HepG2 (cell line): ENCODE results near the gene ELF1. TPM values are rescaled to one million over a fixed set of nuclear protein-coding genes. Genes with fewer than 3 reads are reported as not detected.
A peak's percentile ranks its signal among the peaks of the same experiment; 100 is the strongest.

Source experiments
- ATAC-seq: fragments of 200-7000 bp; cut with Tn5 transposase; 3 replicates; pipeline ENCODE4 v1.9.1; 2020; ENCODE audit warnings: mild to moderate bottlenecking, moderate library complexity
- BruUV-seq: library from RNA; stranded (reverse); fragments of 400-500 nt; replicated peaks from 2 replicates; lab custom pipeline; 2021; lab: Mats Ljungman, UMichigan
- CTCF ChIA-PET: fragments of 300-600 bp; formaldehyde crosslinking; extraction: SDS; loops from one replicate; lab custom pipeline; 2021; ENCODE audit warnings: low total read pairs, inconsistent platforms, low intra/inter-chr PET ratio; lab: Yijun Ruan, JAX
- POLR2A ChIA-PET: fragments of 350-600 bp; sonication (Branson Sonifier 250); formaldehyde crosslinking; loops from one replicate; lab custom pipeline; 2020; ENCODE audit warnings: antibody characterized with exemption, inconsistent platforms; lab: Yijun Ruan, JAX
- DNase-seq: peaks from one replicate; pipeline ENCODE4 v3.0.0-alpha.2; 2015; ENCODE audit warnings: low spot score
- FAIRE-seq: peaks from 3 replicates; lab custom pipeline; 2011; peaks lifted over from hg19 to GRCh38; lab: Jason Lieb, UNC
- H2AFZ ChIP-seq: one replicate; pipeline ENCODE4 v1.6.1; 2011; ENCODE audit warnings: low read length, inconsistent platforms
- H3K27ac ChIP-seq: fragments of 300-600 bp; 3 replicates; pipeline ENCODE4 v1.8.0; 2011; ENCODE audit warnings: mixed run types, mild to moderate bottlenecking, mixed read lengths, low read length, inconsistent platforms; ENCODE audit not compliant: insufficient read depth; ENCODE audit errors: extremely low read length
- H3K27me3 ChIP-seq, 2 experiments: fragments of 200-600 bp in 1 of 2; 2 replicates in 1 of 2; 3 replicates in 1 of 2; pipeline versions ENCODE4 v1.6.0 to v1.8.0; 2011; ENCODE audit warnings: low read length in 2 of 2, mild to moderate bottlenecking in 2 of 2, moderate library complexity in 2 of 2, inconsistent platforms in 1 of 2; ENCODE audit not compliant: insufficient read depth in 2 of 2, control insufficient read depth in 1 of 2
- H3K36me3 ChIP-seq, 2 experiments: fragments of 200-600 bp in 1 of 2; replicated peaks in 1 of 2; 2 replicates in 1 of 2; 3 replicates in 1 of 2; pipeline versions ENCODE4 v1.5.1 to v1.8.0; 2011; ENCODE audit warnings: low read length in 2 of 2, inconsistent platforms in 1 of 2; ENCODE audit not compliant: insufficient read depth in 2 of 2, control insufficient read depth in 1 of 2
- H3K4me1 ChIP-seq: 2 replicates; pipeline ENCODE4 v1.5.1; 2012; ENCODE audit warnings: low read length, inconsistent platforms; ENCODE audit not compliant: insufficient read depth
- H3K4me2 ChIP-seq: 2 replicates; pipeline ENCODE4 v1.6.0; 2011; ENCODE audit warnings: low read depth, low read length, inconsistent platforms
- H3K4me3 ChIP-seq, 3 experiments: fragments of 200-600 bp in 1 of 3; sonication (generic), shearing (Covaris generic) in 1 of 3; replicated peaks in 1 of 3; 2 replicates each; pipeline ENCODE4 v1.5.1; 2011 to 2016; ENCODE audit warnings: low read length in 3 of 3, inconsistent platforms in 2 of 3, low read depth in 2 of 3, mild to moderate bottlenecking in 2 of 3, control low read depth in 1 of 3, mixed read lengths in 1 of 3; ENCODE audit not compliant: insufficient read depth in 1 of 3
- H3K79me2 ChIP-seq: one replicate; pipeline ENCODE4 v1.6.1; 2011; ENCODE audit warnings: low read length, inconsistent platforms; ENCODE audit not compliant: insufficient read depth
- H3K9ac ChIP-seq: 2 replicates; pipeline ENCODE4 v1.6.0; 2011; ENCODE audit warnings: mild to moderate bottlenecking, low read depth, low read length, inconsistent platforms; ENCODE audit not compliant: insufficient read depth
- H3K9me3 ChIP-seq: 2 replicates; pipeline ENCODE4 v1.5.1; 2012; ENCODE audit warnings: mild to moderate bottlenecking, low read length
- H4K20me1 ChIP-seq: 2 replicates; pipeline ENCODE4 v1.6.0; 2011; ENCODE audit warnings: inconsistent platforms, mild to moderate bottlenecking, low read length, moderate library complexity; ENCODE audit not compliant: insufficient read depth
- JUND ChIP-seq: sonication (generic); formaldehyde crosslinking; IDR thresholded peaks from 2 replicates; pipeline ENCODE4 v1.8.0; 2022; ENCODE audit warnings: mild to moderate bottlenecking, missing genetic modification reagents
- USF2 ChIP-seq, 2 experiments: sonication (generic) in 1 of 2; formaldehyde crosslinking in 1 of 2; IDR thresholded peaks; 2 replicates each; pipeline versions ENCODE4 v1.5.1 to v1.6.1; 2011 to 2020; ENCODE audit warnings: borderline replicate concordance in 1 of 2, low read depth in 1 of 2, low read length in 1 of 2, mild to moderate bottlenecking in 1 of 2, missing genetic modification reagents in 1 of 2, moderate library complexity in 1 of 2
- ZBTB4 ChIP-seq: sonication (generic); formaldehyde crosslinking; IDR thresholded peaks from 2 replicates; pipeline ENCODE4 v1.4.0; 2020; ENCODE audit warnings: missing genetic modification reagents, mild to moderate bottlenecking, borderline replicate concordance
- ZC3H4 ChIP-seq: sonication (generic); formaldehyde crosslinking; IDR thresholded peaks from 2 replicates; pipeline ENCODE4 v1.4.0; 2020; ENCODE audit warnings: missing genetic modification reagents, borderline replicate concordance
- ZHX1 ChIP-seq: sonication (generic); formaldehyde crosslinking; IDR thresholded peaks from 2 replicates; pipeline ENCODE4 v1.8.1; 2022; ENCODE audit warnings: low read depth, mild to moderate bottlenecking, missing genetic modification reagents
- ZNF17 ChIP-seq: sonication (generic); formaldehyde crosslinking; IDR thresholded peaks from 2 replicates; pipeline ENCODE4 v1.5.0; 2020; ENCODE audit warnings: mild to moderate bottlenecking, missing genetic modification reagents
- ZNF253 ChIP-seq: sonication (generic); formaldehyde crosslinking; IDR thresholded peaks from 2 replicates; pipeline ENCODE4 v1.8.0; 2022; ENCODE audit warnings: mild to moderate bottlenecking, missing genetic modification reagents, borderline replicate concordance
- ZNF263 ChIP-seq: sonication (generic); formaldehyde crosslinking; IDR thresholded peaks from 2 replicates; pipeline ENCODE4 v1.4.0; 2020; ENCODE audit warnings: missing genetic modification reagents
- ZNF513 ChIP-seq: sonication (generic); formaldehyde crosslinking; conservative IDR thresholded peaks from 2 replicates; pipeline ENCODE4 v1.5.0; 2020; ENCODE audit warnings: missing genetic modification reagents
- ZNF770 ChIP-seq: sonication (generic); formaldehyde crosslinking; IDR thresholded peaks from 2 replicates; pipeline ENCODE4 v1.5.0; 2020; ENCODE audit warnings: mild to moderate bottlenecking, missing genetic modification reagents
- ZNF782 ChIP-seq: sonication (generic); formaldehyde crosslinking; IDR thresholded peaks from 2 replicates; pipeline ENCODE4 v1.4.0; 2020; ENCODE audit warnings: missing genetic modification reagents, mild to moderate bottlenecking, borderline replicate concordance
- WGBS: methylation state at CpG from one replicate; pipeline ENCODE4 v1.1.6; 2017; ENCODE audit warnings: low lambda C conversion rate; 5-methylcytosine and 5-hydroxymethylcytosine counted together
- in situ Hi-C: cut with HindIII; loops from 2 replicates; pipeline ENCODE4 v1.10.0; 2017; ENCODE audit warnings: low pct_unique_long_range_greater_than_20kb; ENCODE audit not compliant: extremely low pct_ligation_motif_present
- intact Hi-C: fragments of 100-400 bp; cut with micrococcal nuclease; formaldehyde crosslinking; loops from one replicate; pipeline ENCODE4 v1.10.0; 2022; ENCODE audit not compliant: unreplicated experiment
- polyA plus RNA-seq, 8 experiments: library from polyadenylated mRNA; depleted of rRNA in 3 of 8; stranded (reverse) in 7 of 8; unstranded in 1 of 8; fragments of >200 nt; fragmentation: Illumina TruSeq in 4 of 8; extraction: Trizol in 4 of 8; gene quantifications; 2 replicates each; pipeline versions ENCODE4 v1.2.1 to v1.2.3, GENCODE V29; 2011 to 2016; ENCODE audit warnings: low read depth in 4 of 8, missing spikeins in 1 of 8, mixed read lengths in 1 of 8; ENCODE audit not compliant: insufficient read depth in 1 of 8
- total RNA-seq, 5 experiments: library from RNA; depleted of rRNA; stranded (reverse); fragments of >200 nt; fragmentation: Illumina TruSeq; extraction: Trizol; gene quantifications; 2 replicates each; pipeline ENCODE4 v1.2.3, GENCODE V29; 2016; ENCODE audit warnings: low read depth in 1 of 5

Gene ELF1
- total and polyA plus RNA-seq, 2 of the 13 experiments (the other 11 are each of a cell fraction or from before 2014, with no cell fraction given): 24.6 to 71.5 TPM

- FAIRE-seq (peak; percentile 80), ATAC-seq (peak; percentile 97), DNase-seq (peak; percentile 90)
- no TSS peak for BruUV-seq
- intact Hi-C loops: loop anchor here (10.0 kb wide), 1 partner anchor 107 kb away; no protein-coding TSS in a partner anchor
- Histone ChIP-seq H2AFZ (no peak overlapping the region), H3K9me3 (no peaks in the 10 kb centered on the region), H3K79me2 (peaks cover 97% of the 10 kb centered on the region), H3K4me3 (peak overlapping the region in 2 of 3 experiments; percentile 4 to 38; a peak in 2 of 6 replicates), H4K20me1 (no peaks in the 10 kb centered on the region), H3K4me2 (peak overlapping the region; percentile 54), H3K36me3 (peaks cover 2 to 9% of the 10 kb centered on the region in 2 experiments; a peak in 3 of 5 replicates), H3K9ac (peak overlapping the region; percentile 67), H3K27ac (peak overlapping the region; percentile 85), H3K4me1 (peaks cover 82% of the 10 kb centered on the region), H3K27me3 (no peaks in the 10 kb centered on the region)
- in situ Hi-C loops: no loop called here
- POLR2A ChIA-PET: no interaction called here
- 7% methylated on average over 5 of the region's 5 CpGs for WGBS
- CTCF ChIA-PET: no interaction called here
- TF ChIP-seq ZC3H4 (no peak), ZNF263 (CRISPR knock-in tag) (0 out of 2 replicates have a peak, but pooled peaks have one; percentile 21), ZBTB4 (CRISPR knock-in tag) (no peak), ZNF782 (CRISPR knock-in tag) (no peak), ZNF770 (CRISPR knock-in tag) (no peak), USF2 (IDR thresholded peaks at IDR 0.05; ENCODE audit: low read depth, low read length) (no peak), USF2 (CRISPR knock-in tag; IDR thresholded peaks at IDR 0.05; ENCODE audit: borderline replicate concordance) (no peak), ZNF513 (no peak), ZNF253 (CRISPR knock-in tag) (no peak), JUND (CRISPR knock-in tag) (no peak), ZNF17 (CRISPR knock-in tag) (no peak), ZHX1 (CRISPR knock-in tag) (no peak)
Measured at GRCh38 chr13:41001695-41002094, 17.4 kb downstream of the ELF1 start.
